GM23248 (cell line): ENCODE measurements around the gene GRIA3.

ENCODE experiments used
- EZH2 ChIP-seq: fragments of 200-600 bp; sonication (generic); IDR thresholded peaks from 2 replicates; pipeline ENCODE4 v1.6.1; 2018; ENCODE audit warnings: antibody characterized with exemption, mild to moderate bottlenecking; ENCODE audit not compliant: insufficient read depth, poor library complexity, severe bottlenecking
- EZH2phosphoT487 ChIP-seq: fragments of 200-600 bp; sonication (generic); IDR thresholded peaks from 2 replicates; pipeline ENCODE4 v1.6.1; 2018; ENCODE audit warnings: antibody characterized with exemption, moderate library complexity, mild to moderate bottlenecking, low read depth; ENCODE audit not compliant: insufficient read depth

- TF ChIP-seq EZH2: no peak
- TF ChIP-seq EZH2phosphoT487: no peak
Observed at GRCh38 chrX:123493857-123494256, 309.8 kb downstream of the GRIA3 start.
